Activated naive CD4-positive, alpha-beta T cell treated with anti-CD3 and anti-CD28 coated beads, Interleukin-2, amount 50 U/mL, for 24 hours (primary cell): ENCODE data around the gene C1orf185.
"Not testable (repeated sequence)": the region's sequence is repeated elsewhere in the genome, so short reads cannot be mapped to it uniquely, and the experiment has no call there.

Source experiments
- H3K27ac Mint-ChIP-seq: one replicate; pipeline ENCODE4 v1.8.0; 2021; ENCODE audit warnings: mild to moderate bottlenecking, mixed read lengths
- H3K27me3 Mint-ChIP-seq: one replicate; pipeline ENCODE4 v1.8.0; 2021; ENCODE audit warnings: mixed read lengths
- H3K36me3 Mint-ChIP-seq: one replicate; pipeline ENCODE4 v1.8.0; 2021; ENCODE audit warnings: mixed read lengths
- H3K4me1 Mint-ChIP-seq: one replicate; pipeline ENCODE4 v1.8.0; 2021; ENCODE audit warnings: mixed read lengths
- H3K4me3 Mint-ChIP-seq: one replicate; pipeline ENCODE4 v1.8.0; 2021; ENCODE audit warnings: mild to moderate bottlenecking, mixed read lengths
- H3K9me3 Mint-ChIP-seq: one replicate; pipeline ENCODE4 v1.8.0; 2021; ENCODE audit warnings: mixed read lengths

The C1orf185 gene

DNA sequence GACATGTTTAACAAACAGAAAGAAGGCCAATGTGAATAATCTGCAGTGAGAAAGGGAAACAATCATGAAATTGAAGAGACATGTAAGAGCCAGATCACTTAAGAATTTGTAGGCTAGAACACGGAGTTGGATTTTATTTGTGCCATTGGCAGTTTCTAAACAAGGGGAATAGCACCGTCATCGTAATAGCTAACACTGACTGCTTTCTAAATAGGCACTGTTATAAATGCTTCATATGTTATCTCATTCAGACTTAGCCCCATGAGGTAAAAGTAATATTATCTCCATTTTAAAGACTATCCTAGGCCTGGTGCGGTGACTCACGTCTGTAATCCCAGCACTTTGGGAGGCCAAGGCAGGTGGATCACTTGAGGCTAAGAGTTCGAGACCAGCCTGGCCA, 12.1 kb downstream of the C1orf185 start:
- no peaks in the 10 kb centered on the region for H3K9me3 Mint-ChIP-seq
- H3K4me1 Mint-ChIP-seq, result no peaks in the 10 kb centered on the region
- H3K27ac Mint-ChIP-seq, result no peak overlapping the region
- no peak overlapping the region for H3K4me3 Mint-ChIP-seq
- H3K27me3 Mint-ChIP-seq, result peaks cover 1% of the 10 kb centered on the region
- H3K36me3 Mint-ChIP-seq, result no peaks in the 10 kb centered on the region

GRCh38 chr1:51115714-51116404, 13.8 kb downstream of the C1orf185 start:
- Mint-ChIP-seq H3K27ac (no peak overlapping the region), H3K36me3 (no peaks in the 10 kb centered on the region), H3K4me1 (no peaks in the 10 kb centered on the region), H3K9me3 (no peaks in the 10 kb centered on the region), H3K4me3 (no peak overlapping the region), H3K27me3 (peaks cover 4% of the 10 kb centered on the region)

GRCh38 chr1:51119331-51119730, 17.3 kb downstream of the C1orf185 start:
- H3K27me3 Mint-ChIP-seq, result peaks cover 7% of the 10 kb centered on the region
- no peaks in the 10 kb centered on the region for H3K4me1 Mint-ChIP-seq
- H3K4me3 Mint-ChIP-seq, result no peak overlapping the region
- H3K36me3 Mint-ChIP-seq, result no peaks in the 10 kb centered on the region
- no peak overlapping the region for H3K27ac Mint-ChIP-seq
- no peaks in the 10 kb centered on the region for H3K9me3 Mint-ChIP-seq

DNA sequence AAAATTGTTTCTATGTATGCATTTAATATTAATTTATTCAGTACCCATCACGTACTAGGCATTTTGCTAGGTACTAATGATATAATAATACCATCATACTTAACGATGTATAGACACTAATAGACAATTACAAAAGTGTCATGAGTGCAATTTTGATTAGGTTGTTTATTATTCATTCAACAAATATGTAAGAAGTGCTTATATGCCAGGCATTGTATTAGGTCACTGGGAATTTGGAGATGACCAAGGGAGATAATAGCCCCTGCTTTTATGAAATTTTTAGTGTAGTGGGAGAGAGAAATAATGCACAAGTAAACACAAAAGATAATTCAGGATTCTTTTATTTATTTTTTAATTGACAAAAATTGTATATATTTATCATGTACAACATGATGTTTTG, 18.6 kb downstream of the C1orf185 start:
- H3K27me3 Mint-ChIP-seq, result peaks cover 13% of the 10 kb centered on the region
- no peaks in the 10 kb centered on the region for H3K36me3 Mint-ChIP-seq
- no peak overlapping the region for H3K27ac Mint-ChIP-seq

GRCh38 chr1:51127152-51127551, 25.1 kb downstream of the C1orf185 start:
- H3K4me1 Mint-ChIP-seq, H3K4me3 Mint-ChIP-seq, H3K9me3 Mint-ChIP-seq, H3K36me3 Mint-ChIP-seq, H3K27ac Mint-ChIP-seq: not testable (repeated sequence)
- H3K27me3 Mint-ChIP-seq, result peaks cover 26% of the 10 kb centered on the region

More for the DNA sequence above, 18.6 kb downstream of the C1orf185 start:
- Mint-ChIP-seq H3K4me1 (no peaks in the 10 kb centered on the region), H3K4me3 (no peak overlapping the region), H3K9me3 (no peaks in the 10 kb centered on the region)

- Mint-ChIP-seq H3K4me1 (no peaks in the 10 kb centered on the region), H3K27me3 (peaks cover 29% of the 10 kb centered on the region), H3K9me3 (peaks cover 13% of the 10 kb centered on the region), H3K27ac (no peak overlapping the region), H3K4me3 (no peak overlapping the region), H3K36me3 (peaks cover 10% of the 10 kb centered on the region)
Observed at GRCh38 chr1:51131185-51131584, 29.2 kb downstream of the C1orf185 start.

DNA sequence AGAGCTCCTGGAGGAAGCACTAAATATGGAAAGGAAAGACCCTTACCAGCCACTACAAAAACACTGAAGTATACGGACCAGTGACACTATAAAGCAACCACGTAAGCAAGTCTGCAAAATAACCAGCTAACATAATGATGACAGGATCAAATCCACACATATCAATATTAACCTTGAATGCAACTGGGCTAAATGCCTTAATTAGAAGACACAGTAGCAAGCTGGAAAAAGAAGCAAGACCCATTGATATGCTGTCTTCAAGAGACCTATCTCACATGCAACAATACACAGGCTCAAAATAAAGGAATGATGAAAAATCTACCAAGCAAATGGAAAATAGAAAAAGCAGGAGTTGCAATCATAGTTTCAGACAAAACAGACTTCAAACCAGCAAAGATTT, 31.0 kb downstream of the C1orf185 start:
- H3K9me3 Mint-ChIP-seq, result peaks cover 13% of the 10 kb centered on the region
- H3K4me1 Mint-ChIP-seq, result no peaks in the 10 kb centered on the region
- peaks cover 33% of the 10 kb centered on the region for H3K27me3 Mint-ChIP-seq
- no peak overlapping the region for H3K4me3 Mint-ChIP-seq
- no peak overlapping the region for H3K27ac Mint-ChIP-seq
- peaks cover 10% of the 10 kb centered on the region for H3K36me3 Mint-ChIP-seq

DNA sequence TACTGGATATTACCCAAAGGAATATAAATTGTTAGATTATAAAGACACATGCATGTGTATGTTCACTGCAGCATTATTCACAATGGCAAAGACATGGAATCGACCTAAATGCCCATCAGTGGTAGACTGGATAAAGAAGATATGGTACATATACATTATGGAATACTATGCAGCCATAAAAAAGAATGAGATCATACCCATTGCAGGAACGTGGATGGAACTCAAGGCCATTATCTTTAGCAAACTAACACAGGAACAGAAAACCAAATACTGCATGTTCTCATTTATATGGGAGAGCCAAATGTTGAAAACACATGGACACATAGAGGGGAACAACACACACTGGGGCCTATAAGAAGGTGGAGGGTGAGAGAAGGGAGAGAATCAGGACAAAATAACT, 35.7 kb downstream of the C1orf185 start:
- peaks cover 16% of the 10 kb centered on the region for H3K27me3 Mint-ChIP-seq
- H3K27ac Mint-ChIP-seq, H3K4me1 Mint-ChIP-seq, H3K4me3 Mint-ChIP-seq, H3K36me3 Mint-ChIP-seq, H3K9me3 Mint-ChIP-seq: not testable (repeated sequence)

- Mint-ChIP-seq H3K4me1 (no peaks in the 10 kb centered on the region), H3K27ac (no peak overlapping the region), H3K36me3 (peaks cover 1% of the 10 kb centered on the region), H3K9me3 (no peaks in the 10 kb centered on the region), H3K27me3 (peaks cover 16% of the 10 kb centered on the region), H3K4me3 (no peak overlapping the region)
Observed at GRCh38 chr1:51139474-51139873, 37.4 kb downstream of the C1orf185 start.

- H3K27me3 Mint-ChIP-seq, result peaks cover 8% of the 10 kb centered on the region
- no peak overlapping the region for H3K27ac Mint-ChIP-seq
- no peaks in the 10 kb centered on the region for H3K9me3 Mint-ChIP-seq
- H3K4me1 Mint-ChIP-seq, result no peaks in the 10 kb centered on the region
- no peak overlapping the region for H3K4me3 Mint-ChIP-seq
- H3K36me3 Mint-ChIP-seq, result no peaks in the 10 kb centered on the region
Observed at GRCh38 chr1:51147394-51147793, 45.4 kb downstream of the C1orf185 start.

DNA sequence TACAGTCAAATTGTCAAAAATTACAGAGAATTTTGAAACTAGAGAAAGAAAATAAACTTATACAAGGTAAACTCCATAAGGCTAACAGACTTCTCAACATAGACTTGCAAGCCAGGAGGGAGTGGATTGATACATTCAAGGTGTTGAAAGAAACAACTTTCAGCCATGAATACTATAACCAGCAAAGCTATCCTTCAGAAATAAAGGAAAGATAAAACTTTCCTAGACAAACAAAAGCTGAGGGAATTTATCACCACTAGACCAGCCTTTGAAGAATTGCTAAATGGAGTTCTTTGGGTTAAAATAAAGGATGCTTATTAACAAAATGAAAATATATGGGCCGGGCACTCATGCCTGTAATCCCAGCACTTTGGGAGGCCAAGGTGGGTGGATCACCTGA, 52.7 kb downstream of the C1orf185 start:
- no peaks in the 10 kb centered on the region for H3K27me3 Mint-ChIP-seq
- no peak overlapping the region for H3K27ac Mint-ChIP-seq
- no peak overlapping the region for H3K4me3 Mint-ChIP-seq
- no peaks in the 10 kb centered on the region for H3K9me3 Mint-ChIP-seq
- H3K36me3 Mint-ChIP-seq, result no peaks in the 10 kb centered on the region
- peaks cover 6% of the 10 kb centered on the region for H3K4me1 Mint-ChIP-seq

DNA sequence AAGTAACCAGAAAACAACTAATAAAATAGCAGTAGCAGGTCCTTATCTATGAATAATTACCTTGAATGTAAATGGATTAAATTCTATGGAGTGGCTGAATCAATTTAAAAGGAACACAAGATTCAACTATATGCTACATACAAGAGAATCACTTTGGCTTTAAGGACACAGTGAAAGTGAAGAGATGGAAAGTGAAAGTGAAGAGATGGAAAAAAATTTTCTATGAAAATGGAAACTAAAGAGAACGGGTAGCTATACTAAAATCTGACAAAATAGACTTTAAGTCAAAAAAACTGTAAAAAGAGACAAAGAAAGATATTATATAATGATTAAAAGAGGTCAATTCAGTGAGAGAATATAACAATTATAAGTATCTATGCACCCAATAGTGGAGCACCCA, 54.7 kb downstream of the C1orf185 start:
- H3K4me3 Mint-ChIP-seq, result peak overlapping the region; percentile 19
- H3K9me3 Mint-ChIP-seq, result no peaks in the 10 kb centered on the region
- H3K27ac Mint-ChIP-seq, result no peak overlapping the region
- H3K36me3 Mint-ChIP-seq, result no peaks in the 10 kb centered on the region
- H3K27me3 Mint-ChIP-seq, result no peaks in the 10 kb centered on the region
- H3K4me1 Mint-ChIP-seq, result peaks cover 6% of the 10 kb centered on the region

GRCh38 chr1:51157395-51157794, 55.4 kb downstream of the C1orf185 start:
- no peak overlapping the region for H3K4me3 Mint-ChIP-seq
- peaks cover 6% of the 10 kb centered on the region for H3K4me1 Mint-ChIP-seq
- no peaks in the 10 kb centered on the region for H3K27me3 Mint-ChIP-seq
- no peaks in the 10 kb centered on the region for H3K9me3 Mint-ChIP-seq
- no peak overlapping the region for H3K27ac Mint-ChIP-seq
- no peaks in the 10 kb centered on the region for H3K36me3 Mint-ChIP-seq

- no peak overlapping the region for H3K27ac Mint-ChIP-seq
- H3K36me3 Mint-ChIP-seq, result no peaks in the 10 kb centered on the region
- peaks cover 6% of the 10 kb centered on the region for H3K4me1 Mint-ChIP-seq
- no peaks in the 10 kb centered on the region for H3K27me3 Mint-ChIP-seq
- H3K4me3 Mint-ChIP-seq, result no peak overlapping the region
- no peaks in the 10 kb centered on the region for H3K9me3 Mint-ChIP-seq
Observed at GRCh38 chr1:51158263-51158662, 56.2 kb downstream of the C1orf185 start.

- not testable (repeated sequence) for H3K36me3 Mint-ChIP-seq, H3K9me3 Mint-ChIP-seq, H3K4me3 Mint-ChIP-seq, H3K4me1 Mint-ChIP-seq, H3K27ac Mint-ChIP-seq, H3K27me3 Mint-ChIP-seq
Observed at GRCh38 chr1:51162560-51162959, 60.5 kb downstream of the C1orf185 start.

DNA sequence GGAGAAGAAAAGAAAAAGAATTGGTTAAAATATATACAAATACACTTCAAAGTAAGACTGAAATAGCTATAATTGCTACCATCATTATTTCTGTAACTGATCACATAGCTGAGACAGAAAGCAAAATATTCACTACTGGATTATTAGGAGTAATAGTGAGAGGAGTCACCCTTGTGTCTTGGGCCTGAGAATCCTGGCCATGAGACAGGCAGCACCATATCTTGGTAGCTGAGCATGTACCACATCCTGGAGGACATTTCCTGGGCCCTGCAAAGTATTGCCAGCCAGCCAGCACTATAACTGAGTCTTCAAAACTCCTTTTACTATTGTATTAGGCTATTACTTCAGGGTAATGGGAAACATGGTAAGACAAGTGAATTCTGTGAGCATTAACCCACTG, 63.5 kb downstream of the C1orf185 start:
- H3K27me3 Mint-ChIP-seq, result no peaks in the 10 kb centered on the region
- H3K4me3 Mint-ChIP-seq, result no peak overlapping the region
- H3K36me3 Mint-ChIP-seq, result no peaks in the 10 kb centered on the region
- peaks cover 10% of the 10 kb centered on the region for H3K4me1 Mint-ChIP-seq
- H3K9me3 Mint-ChIP-seq, result no peaks in the 10 kb centered on the region
- H3K27ac Mint-ChIP-seq, result no peak overlapping the region

DNA sequence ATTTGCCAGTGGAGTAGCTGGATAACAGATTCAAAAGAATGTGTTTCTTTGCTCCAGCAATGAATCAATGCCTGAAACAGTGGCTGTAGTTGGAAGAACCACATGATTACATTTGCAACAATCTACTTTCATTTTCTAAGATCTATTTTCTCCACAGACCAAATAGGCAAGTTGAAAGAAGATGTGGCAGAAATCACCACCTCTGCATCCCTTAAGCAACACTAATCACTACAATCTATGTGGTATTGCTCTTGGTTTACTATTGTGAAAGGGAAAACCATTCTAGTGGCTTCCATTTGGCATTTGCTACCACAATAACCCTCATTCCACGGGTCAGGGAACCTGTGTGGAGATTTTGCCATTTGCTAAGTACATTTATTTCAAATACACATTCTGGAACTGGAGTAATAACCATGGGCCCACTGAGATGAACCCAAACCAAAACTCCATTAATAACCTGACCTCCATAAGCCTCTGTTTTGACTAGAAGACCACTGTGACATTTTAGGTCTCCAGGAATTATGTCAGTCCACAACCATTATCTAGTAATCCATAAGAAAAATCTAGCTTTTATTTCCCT, 66.3 kb downstream of the C1orf185 start:
- Mint-ChIP-seq H3K27ac (no peak overlapping the region), H3K4me3 (no peak overlapping the region), H3K4me1 (peaks cover 14% of the 10 kb centered on the region), H3K36me3 (no peaks in the 10 kb centered on the region), H3K9me3 (no peaks in the 10 kb centered on the region), H3K27me3 (no peaks in the 10 kb centered on the region)
